GM23248 (cell line): Measurements from ENCODE around the gene PSMD12.
"Not testable (repeated sequence)": the region's sequence is repeated elsewhere in the genome, so short reads cannot be mapped to it uniquely, and the experiment has no call there.

Source experiments
- EZH2 ChIP-seq: fragments of 200-600 bp; sonication (generic); IDR thresholded peaks from 2 replicates; pipeline ENCODE4 v1.6.1; 2018; ENCODE audit warnings: antibody characterized with exemption, mild to moderate bottlenecking; ENCODE audit not compliant: insufficient read depth, poor library complexity, severe bottlenecking
- EZH2phosphoT487 ChIP-seq: fragments of 200-600 bp; sonication (generic); IDR thresholded peaks from 2 replicates; pipeline ENCODE4 v1.6.1; 2018; ENCODE audit warnings: antibody characterized with exemption, moderate library complexity, mild to moderate bottlenecking, low read depth; ENCODE audit not compliant: insufficient read depth

GRCh38 chr17:67408455-67408830, 42.1 kb upstream of the PSMD12 start:
- not testable (repeated sequence) for TF ChIP-seq EZH2phosphoT487, EZH2
